GM10248 (cell line): ENCODE data around the gene MAP4K4.

Experiments used
- CTCF ChIA-PET: fragments of 300-600 bp; sonication (Branson Sonifier 250); formaldehyde crosslinking; extraction: SDS; loops from one replicate; lab custom pipeline; 2021; ENCODE audit warnings: antibody characterized with exemption; lab: Yijun Ruan, JAX
- POLR2A ChIA-PET: fragments of 350-650 bp; sonication (Branson Sonifier 250); formaldehyde crosslinking; extraction: SDS; loops from one replicate; lab custom pipeline; 2020; ENCODE audit warnings: antibody characterized with exemption; lab: Yijun Ruan, JAX
- DNase-seq: peaks from one replicate; pipeline ENCODE4 v3.0.0; 2012; ENCODE audit errors: extremely low spot score
- TF ChIP-seq, protein P1 (sequence below): IDR thresholded peaks from 2 replicates; pipeline ENCODE4 v1.5.1; 2012; ENCODE audit warnings: mild to moderate bottlenecking, low read depth; ENCODE audit errors: extremely low read depth, missing control alignments, control extremely low read depth

Gene MAP4K4

DNA sequence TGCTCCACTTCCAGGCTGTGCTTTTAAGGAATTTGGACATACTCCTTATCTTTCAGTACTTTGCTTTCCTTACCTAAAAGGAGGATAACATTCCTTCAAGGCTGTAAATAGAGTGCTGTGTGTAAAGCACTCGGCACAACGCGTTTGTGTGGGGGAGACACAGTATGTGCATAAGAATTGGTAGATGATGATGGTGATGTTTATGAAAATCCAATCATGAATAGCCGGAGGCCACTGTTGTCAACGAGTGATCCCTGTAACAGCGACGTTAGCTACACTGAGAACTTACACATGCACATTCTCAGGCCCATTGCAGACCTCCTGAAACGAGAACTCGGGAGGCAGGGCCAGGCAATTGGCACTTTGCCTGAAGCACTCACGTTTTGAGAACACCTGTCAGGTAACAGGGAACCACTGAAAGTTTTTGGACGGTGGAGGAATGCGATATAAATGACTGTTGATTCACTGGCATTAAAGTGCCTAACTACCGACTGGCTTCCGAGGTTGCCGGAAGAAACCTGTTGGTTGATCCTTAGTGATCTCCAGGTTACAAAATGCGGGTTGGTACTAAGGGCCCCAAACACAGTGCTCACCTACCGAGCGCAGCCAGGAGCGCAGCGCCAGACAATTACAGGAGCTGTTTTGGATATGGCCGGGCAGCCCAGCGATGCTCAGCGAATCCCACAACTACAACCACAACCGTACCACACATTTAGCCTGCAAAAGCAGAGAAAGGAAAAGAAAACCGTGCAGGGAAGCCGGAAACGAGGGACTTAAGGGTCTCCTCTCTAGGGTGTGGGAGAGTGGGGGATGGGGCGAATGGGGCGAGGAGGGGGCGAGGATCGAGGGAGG, 1.0 kb upstream of the MAP4K4 start:
- DNase-seq = no peak
- ChIA-PET CTCF (interaction anchor here (1.3 kb wide), 1 partner anchor 16 kb away, joined by 3 read pairs; no protein-coding TSS in a partner anchor), POLR2A (no interaction called here)
- TF ChIP-seq, protein P1, sequence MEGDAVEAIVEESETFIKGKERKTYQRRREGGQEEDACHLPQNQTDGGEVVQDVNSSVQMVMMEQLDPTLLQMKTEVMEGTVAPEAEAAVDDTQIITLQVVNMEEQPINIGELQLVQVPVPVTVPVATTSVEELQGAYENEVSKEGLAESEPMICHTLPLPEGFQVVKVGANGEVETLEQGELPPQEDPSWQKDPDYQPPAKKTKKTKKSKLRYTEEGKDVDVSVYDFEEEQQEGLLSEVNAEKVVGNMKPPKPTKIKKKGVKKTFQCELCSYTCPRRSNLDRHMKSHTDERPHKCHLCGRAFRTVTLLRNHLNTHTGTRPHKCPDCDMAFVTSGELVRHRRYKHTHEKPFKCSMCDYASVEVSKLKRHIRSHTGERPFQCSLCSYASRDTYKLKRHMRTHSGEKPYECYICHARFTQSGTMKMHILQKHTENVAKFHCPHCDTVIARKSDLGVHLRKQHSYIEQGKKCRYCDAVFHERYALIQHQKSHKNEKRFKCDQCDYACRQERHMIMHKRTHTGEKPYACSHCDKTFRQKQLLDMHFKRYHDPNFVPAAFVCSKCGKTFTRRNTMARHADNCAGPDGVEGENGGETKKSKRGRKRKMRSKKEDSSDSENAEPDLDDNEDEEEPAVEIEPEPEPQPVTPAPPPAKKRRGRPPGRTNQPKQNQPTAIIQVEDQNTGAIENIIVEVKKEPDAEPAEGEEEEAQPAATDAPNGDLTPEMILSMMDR = no peak

DNA sequence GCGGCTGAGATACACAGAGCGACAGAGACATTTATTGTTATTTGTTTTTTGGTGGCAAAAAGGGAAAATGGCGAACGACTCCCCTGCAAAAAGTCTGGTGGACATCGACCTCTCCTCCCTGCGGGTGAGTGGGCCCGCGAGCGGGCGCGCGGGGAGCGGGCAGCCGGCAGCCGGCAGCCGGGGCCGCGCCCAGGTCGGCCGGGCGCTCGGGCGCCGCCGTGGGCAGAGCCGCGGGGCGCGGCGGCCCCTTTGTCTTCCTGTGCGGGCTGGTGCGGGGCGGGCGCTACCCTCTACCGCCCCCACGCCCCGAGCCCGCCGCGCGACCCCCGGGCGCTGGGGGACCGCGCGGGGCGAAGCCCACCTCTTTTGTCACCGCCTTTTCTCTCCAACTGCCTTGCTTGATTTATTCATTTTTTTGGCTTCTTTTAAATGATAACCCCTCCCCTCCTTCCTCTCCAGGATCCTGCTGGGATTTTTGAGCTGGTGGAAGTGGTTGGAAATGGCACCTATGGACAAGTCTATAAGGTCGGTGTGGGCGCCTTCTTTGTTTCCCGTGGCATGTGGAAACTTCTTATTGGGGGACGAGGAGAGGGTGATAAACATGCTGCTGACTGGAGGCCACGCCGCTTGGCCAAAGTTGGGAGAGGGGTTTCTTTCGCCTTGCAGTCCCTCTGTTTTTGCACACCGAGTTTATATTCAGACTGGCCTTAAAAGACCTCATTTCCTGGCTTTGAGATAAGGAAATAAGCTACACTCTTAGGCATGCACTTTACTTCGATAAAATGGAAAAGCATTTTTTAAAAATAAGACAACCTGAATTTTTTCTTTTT, 722 bp downstream of the MAP4K4 start:
- POLR2A ChIA-PET = no interaction called here
- TF ChIP-seq, protein P1 = no peak
- CTCF ChIA-PET = interaction anchor here (1.2 kb wide), 1 partner anchor 11 kb away, joined by 3 read pairs; no protein-coding TSS in a partner anchor
- no peak for DNase-seq

DNA sequence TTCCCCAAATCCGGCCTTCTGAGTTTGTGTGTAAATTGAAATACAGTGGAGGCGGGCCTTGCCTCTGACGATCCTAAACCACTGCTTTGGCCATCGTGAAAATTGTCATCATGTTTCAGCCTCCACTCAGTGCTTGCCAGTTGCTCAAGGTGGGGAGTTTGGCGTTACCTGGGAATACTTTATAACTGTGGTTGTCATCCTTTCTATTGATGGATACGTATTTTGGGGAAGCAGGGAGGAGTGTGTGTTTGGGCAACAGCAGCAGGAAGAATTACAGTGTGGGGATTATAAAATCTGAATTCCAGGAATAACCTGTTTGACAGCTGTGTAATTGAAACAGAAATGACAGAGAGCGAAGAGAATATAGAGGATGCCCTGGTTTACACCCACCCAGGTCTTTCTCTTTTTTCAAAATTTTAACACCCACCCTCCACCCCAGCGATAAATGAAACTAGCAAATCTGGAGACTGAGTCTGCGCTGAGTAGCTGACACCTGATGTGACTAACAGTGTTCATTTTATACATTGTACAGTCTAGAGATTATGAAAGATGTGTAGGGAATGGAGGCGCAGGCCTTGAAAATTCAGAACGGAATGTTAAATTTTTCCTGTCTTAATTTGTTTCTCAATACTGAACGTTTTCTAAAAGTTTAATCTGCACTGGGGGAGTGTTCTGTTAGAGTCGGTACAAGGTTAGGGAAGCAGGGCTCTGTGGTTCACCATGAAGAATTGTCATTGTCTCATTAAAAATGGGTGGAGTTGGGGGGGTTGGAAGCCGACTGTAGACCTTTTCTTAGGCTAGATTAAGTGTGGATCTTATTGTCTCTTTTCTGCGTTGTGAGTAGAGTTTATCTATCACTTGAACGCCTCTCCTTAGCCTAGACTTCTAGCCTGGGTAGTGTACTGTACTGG, 1.6 kb downstream of the MAP4K4 start:
- POLR2A ChIA-PET = no interaction called here
- TF ChIP-seq, protein P1 = no peak
- CTCF ChIA-PET = interaction anchor here (1.0 to 1.3 kb wide), 3 partner anchors 11 to 18 kb away, joined by 3 to 4 read pairs (median 3); no protein-coding TSS in a partner anchor
- DNase-seq = no peak

DNA sequence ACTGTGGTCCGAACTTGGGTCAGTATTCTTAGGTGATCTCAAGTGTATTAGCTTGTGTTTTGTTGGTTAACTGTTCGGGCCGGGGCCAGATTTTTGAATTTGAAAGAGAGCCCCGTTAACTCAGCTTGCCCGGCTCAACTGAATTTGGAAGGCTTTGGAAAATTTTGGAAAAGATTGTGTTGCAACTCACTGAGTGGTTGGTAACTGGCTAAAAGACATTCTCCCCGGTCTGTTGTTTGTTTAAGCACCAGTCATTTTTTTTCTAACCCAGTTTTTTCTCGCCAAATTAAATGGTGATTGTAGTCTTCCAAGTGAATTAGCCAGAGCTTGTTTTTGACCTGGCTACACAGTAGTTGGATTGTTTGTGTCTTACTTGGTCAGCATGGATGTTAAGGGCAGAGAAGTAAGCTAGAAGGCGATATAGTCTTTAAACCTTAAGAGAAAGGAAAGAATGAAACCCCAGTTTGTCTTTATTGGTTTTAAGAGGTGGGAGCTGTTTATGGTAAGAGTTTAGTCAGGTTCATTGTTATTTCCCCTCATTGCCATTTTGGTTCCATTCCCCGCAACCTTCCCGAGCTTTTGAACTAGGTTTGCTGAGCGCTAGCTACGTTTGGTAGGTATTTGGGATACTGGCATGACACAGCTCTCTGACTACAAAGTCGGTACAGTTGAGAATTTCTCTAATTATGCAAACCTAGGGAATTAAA, 2.4 kb downstream of the MAP4K4 start:
- ChIA-PET POLR2A (no interaction called here), CTCF (interaction anchor here (1.0 to 1.3 kb wide), 4 partner anchors 10 to 71 kb away, joined by 3 to 4 read pairs (median 4); no protein-coding TSS in a partner anchor)
- TF ChIP-seq, protein P1 = no peak
- DNase-seq = no peak

DNA sequence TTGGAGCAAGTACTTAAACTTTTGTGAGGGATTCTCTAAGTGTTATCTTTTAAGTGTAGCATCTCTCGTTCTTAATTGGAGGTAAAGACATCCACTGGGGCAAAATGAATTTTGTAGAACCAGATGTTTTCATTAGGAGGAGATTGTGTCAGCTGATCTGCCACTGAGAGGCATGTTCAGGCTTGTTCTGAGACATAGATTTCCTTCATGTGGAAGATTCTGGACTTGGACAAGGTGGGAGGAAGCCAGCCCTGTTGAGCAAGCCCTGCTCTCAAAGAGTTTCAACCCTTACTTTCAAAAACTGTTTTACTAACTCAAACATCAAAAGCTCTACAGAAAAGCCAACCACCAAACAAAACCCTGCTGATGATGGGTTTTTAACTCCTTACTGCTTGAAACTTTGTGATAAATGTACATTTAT, 6.5 kb downstream of the MAP4K4 start:
- POLR2A ChIA-PET = no interaction called here

More for the DNA sequence above, 6.5 kb downstream of the MAP4K4 start:
- TF ChIP-seq, protein P1 = no peak
- no peak for DNase-seq
- CTCF ChIA-PET = no interaction called here
